B cell (primary cell): ENCODE measurements around the gene TMEM220. TPM values are rescaled to one million over a fixed set of nuclear protein-coding genes. Genes with fewer than 3 reads are reported as not detected.
"Not testable (repeated sequence)": the region's sequence is repeated elsewhere in the genome, so short reads cannot be mapped to it uniquely, and the experiment has no call there.

Experiments
- ATAC-seq: fragments of 200-7000 bp; cut with Tn5 transposase; one replicate; pipeline ENCODE4 v1.10.0; 2021; ENCODE audit warnings: low read depth, mild to moderate bottlenecking, moderate number of reproducible peaks, moderate library complexity
- CTCF ChIA-PET: fragments of 350-600 bp; sonication (Branson Sonifier 250); formaldehyde crosslinking; loops from one replicate; lab custom pipeline; 2021; ENCODE audit warnings: antibody characterized with exemption, inconsistent platforms; lab: Charles Lee
- POLR2A ChIA-PET: fragments of 350-600 bp; sonication (Branson Sonifier 250); formaldehyde crosslinking; loops from one replicate; lab custom pipeline; 2021; ENCODE audit warnings: antibody characterized with exemption; lab: Charles Lee
- DNase-seq: peaks from one replicate; pipeline ENCODE4 v3.0.0; 2013
- H2AFZ ChIP-seq: 2 replicates; pipeline ENCODE4 v1.6.1; 2012; ENCODE audit warnings: mild to moderate bottlenecking, low read depth, low read length; ENCODE audit not compliant: insufficient read depth, poor library complexity, severe bottlenecking
- H3K27ac ChIP-seq, 2 donors: 1 replicate in 1 of 2; 2 replicates in 1 of 2; pipeline ENCODE4 v1.5.1; 2012 to 2013; ENCODE audit warnings: low read length in 2 of 2, mild to moderate bottlenecking in 2 of 2, moderate library complexity in 1 of 2
- H3K27me3 ChIP-seq, 4 experiments: fragments of 200-600 bp in 1 of 4; sonication (generic) in 1 of 4; replicated peaks in 1 of 4; 1 replicate in 2 of 4; 2 replicates in 2 of 4; pipeline versions ENCODE4 v1.6.1 to v1.7.0; 2013 to 2016; ENCODE audit warnings: low read length in 3 of 4, mild to moderate bottlenecking in 2 of 4, mixed read lengths in 1 of 4, moderate library complexity in 1 of 4; ENCODE audit not compliant: insufficient read depth in 4 of 4, control insufficient read depth in 3 of 4; ENCODE audit errors: control extremely low read depth in 1 of 4
- H3K36me3 ChIP-seq, 2 experiments: replicated peaks in 1 of 2; 1 replicate in 1 of 2; 2 replicates in 1 of 2; pipeline versions ENCODE4 v1.6.1 to v1.7.1; 2013; ENCODE audit warnings: low read length in 1 of 2; ENCODE audit not compliant: insufficient read depth in 2 of 2, control insufficient read depth in 1 of 2; ENCODE audit errors: control extremely low read depth in 1 of 2, extremely low read depth in 1 of 2
- H3K4me1 ChIP-seq, 2 donors: fragments of 200-600 bp in 1 of 2; sonication (generic) in 1 of 2; 1 replicate in 1 of 2; 2 replicates in 1 of 2; pipeline versions ENCODE4 v1.5.1 to v1.6.1; 2013 to 2017; ENCODE audit warnings: low read length in 2 of 2; ENCODE audit not compliant: control insufficient read depth in 2 of 2, insufficient read depth in 2 of 2
- H3K4me2 ChIP-seq: replicated peaks from 2 replicates; pipeline ENCODE3; 2012; ENCODE audit warnings: mild to moderate bottlenecking, low read depth, low read length; ENCODE audit not compliant: poor library complexity, severe bottlenecking
- H3K4me3 ChIP-seq, 5 experiments: fragments of 200-600 bp in 1 of 5; sonication (generic) in 1 of 5; 1 replicate in 3 of 5; 2 replicates in 2 of 5; pipeline versions ENCODE4 v1.5.1 to v1.7.0; 2011 to 2016; ENCODE audit warnings: low read length in 4 of 5, mild to moderate bottlenecking in 4 of 5, low read depth in 2 of 5, control low read depth in 1 of 5, moderate library complexity in 1 of 5; ENCODE audit not compliant: insufficient read depth in 1 of 5; ENCODE audit errors: control extremely low read depth in 1 of 5, extremely low read depth in 1 of 5
- H3K79me2 ChIP-seq: fragments of 200-600 bp; sonication (generic); one replicate; pipeline ENCODE4 v1.6.0; 2016; ENCODE audit warnings: low read length; ENCODE audit not compliant: control insufficient read depth, insufficient read depth
- H3K9ac ChIP-seq: fragments of 200-600 bp; sonication (generic); 2 replicates; pipeline ENCODE4 v1.6.1; 2017; ENCODE audit warnings: mild to moderate bottlenecking, low read length, moderate library complexity
- H3K9me3 ChIP-seq, 3 donors: one replicate each; pipeline versions ENCODE4 v1.6.1 to v1.7.1; 2013; ENCODE audit warnings: low read length in 2 of 3; ENCODE audit not compliant: control insufficient read depth in 2 of 3, insufficient read depth in 1 of 3; ENCODE audit errors: control extremely low read depth in 1 of 3
- H4K20me1 ChIP-seq: 2 replicates; pipeline ENCODE4 v1.6.0; 2012; ENCODE audit warnings: mild to moderate bottlenecking, low read length; ENCODE audit not compliant: insufficient read depth, control insufficient read depth, poor library complexity, severe bottlenecking
- H3K27ac Mint-ChIP-seq: one replicate; pipeline ENCODE4 v1.8.0; 2021; ENCODE audit warnings: mixed read lengths
- H3K27me3 Mint-ChIP-seq: one replicate; pipeline ENCODE4 v1.8.0; 2021; ENCODE audit warnings: mixed read lengths
- H3K4me1 Mint-ChIP-seq: one replicate; pipeline ENCODE4 v1.8.0; 2021; ENCODE audit warnings: mixed read lengths
- H3K4me3 Mint-ChIP-seq: one replicate; pipeline ENCODE4 v1.8.0; 2021; ENCODE audit warnings: mixed read lengths
- H3K9me3 Mint-ChIP-seq: one replicate; pipeline ENCODE4 v1.8.0; 2022; ENCODE audit warnings: mixed read lengths; ENCODE audit not compliant: insufficient read depth
- EZH2 ChIP-seq: IDR thresholded peaks from 2 replicates; pipeline ENCODE4 v1.6.1; 2012; ENCODE audit warnings: borderline replicate concordance, low read depth, mild to moderate bottlenecking, moderate library complexity, low read length; ENCODE audit not compliant: insufficient read depth, poor library complexity, severe bottlenecking
- WGBS: methylation state at CpG from one replicate; pipeline ENCODE4 v1.1.5; 2013; ENCODE audit warnings: missing lambda C conversion rate; ENCODE audit not compliant: insufficient coverage; 5-methylcytosine and 5-hydroxymethylcytosine counted together
- intact Hi-C: fragments of 100-400 bp; cut with micrococcal nuclease; formaldehyde crosslinking; loops from one replicate; pipeline ENCODE4 v1.10.0; 2022
- polyA plus RNA-seq: library from polyadenylated mRNA; depleted of rRNA; stranded (reverse); fragments of >200 nt; gene quantifications from 2 replicates; pipeline ENCODE4 v1.2.3, GENCODE V29; 2012
- total RNA-seq, 2 donors: library from RNA; stranded (reverse); fragments of 120-200 nt in 1 of 2; gene quantifications; 1 replicate in 1 of 2; 2 replicates in 1 of 2; pipeline versions ENCODE4 v1.2.3 to v1.2.4, GENCODE V29; 2013 to 2022
- TF ChIP-seq, protein P1 (sequence below): fragments of 200-600 bp; IDR thresholded peaks from one replicate; pipeline ENCODE4 v1.8.0; 2022; ENCODE audit warnings: antibody characterized with exemption, mild to moderate bottlenecking

The TMEM220 gene
- total and polyA plus RNA-seq, 2 donors (not counting 1 experiment from before 2014, with no cell fraction given): 2.9 to 7.4 TPM

DNA sequence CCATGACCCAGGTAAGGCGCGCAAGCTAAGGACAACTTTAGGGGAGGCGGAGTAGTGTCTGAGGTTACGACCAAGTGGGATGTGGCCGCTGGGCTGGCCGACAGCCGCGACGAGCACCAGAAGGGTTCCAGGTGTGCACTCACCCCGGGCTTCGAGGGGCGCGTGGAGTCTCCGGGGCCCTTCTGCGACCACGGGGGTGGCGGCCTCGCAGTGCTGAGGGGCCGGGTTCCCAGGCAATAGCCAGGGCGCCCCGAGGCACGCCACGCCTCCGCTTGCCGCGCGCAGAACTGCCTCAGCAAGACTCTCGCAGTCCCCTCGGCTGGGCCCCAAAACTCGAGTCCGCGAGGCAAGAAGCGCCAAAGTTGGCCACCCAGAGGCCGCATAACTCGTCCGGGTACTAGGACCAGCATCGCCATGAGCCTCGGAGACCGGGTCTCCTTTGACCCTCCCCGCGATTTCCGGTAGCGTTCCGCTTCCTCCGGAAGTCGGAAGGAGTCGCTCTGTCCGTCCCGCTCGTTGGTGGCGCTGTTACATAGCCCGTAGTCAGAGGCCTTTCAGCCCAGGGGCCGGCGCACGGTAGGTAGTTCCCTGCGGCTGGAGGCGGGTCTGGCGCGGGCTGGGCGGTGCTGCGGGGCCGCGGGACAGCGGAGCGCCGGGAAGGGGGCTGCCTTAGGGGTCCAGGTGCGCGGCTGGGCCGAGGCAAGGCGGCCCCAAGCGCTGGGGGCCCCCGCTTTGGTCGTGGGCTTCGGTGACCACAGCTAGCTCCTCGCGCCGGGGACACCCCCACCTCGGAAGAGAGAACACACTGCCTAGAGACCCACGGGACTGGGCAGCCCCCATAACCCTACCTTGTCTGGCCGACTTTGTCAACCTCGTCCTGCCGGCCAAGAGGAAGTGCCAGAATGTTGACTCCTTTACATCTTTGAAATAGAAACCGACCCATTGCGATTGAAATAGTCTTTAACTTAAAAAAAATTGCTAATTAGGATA lies 32.4 kb downstream of the TMEM220 start, which contains the start of the genes ADPRM and SCO1:
ADPRM (plus strand) TSS at position 503 of the 990 bp plus-strand sequence. CDS start 7,333 bp downstream, outside the sequence.
SCO1 (minus strand) TSS at position 442 of the 990 bp plus-strand sequence; CDS start at position 416, 26 bp downstream.
- ChIA-PET CTCF (interaction anchor here (1.6 to 2.0 kb wide), 2 partner anchors 13 to 33 kb away, joined by 5 read pairs; partner anchors contain the start of gene TMEM220), POLR2A (interaction anchor here (0.6 kb wide), 1 partner anchor 655 kb away, joined by 6 read pairs; no protein-coding TSS in a partner anchor)
- Histone ChIP-seq H3K4me3 (peak within 1 kb of the TSS; percentile 78 to 91 (median 84)), H3K9me3 (no peaks in the 10 kb centered on the region), H3K27ac (peak within 1 kb of the TSS; percentile 81 to 93), H2AFZ (peak within 1 kb of the TSS; percentile 95), H3K79me2 (peaks cover 81% of the 10 kb centered on the region), H3K4me1 (peaks cover 28 to 46% of the 10 kb centered on the region in 2 donors), H3K9ac (peak within 1 kb of the TSS; percentile 82), H3K36me3 (peaks cover 0 to 30% of the 10 kb centered on the region in 2 experiments), H4K20me1 (no peaks in the 10 kb centered on the region), H3K4me2 (peak within 1 kb of the TSS; percentile 90), H3K27me3 (no peaks in the 10 kb centered on the region)
- Mint-ChIP-seq H3K4me3 (peak within 1 kb of the TSS; percentile 93), H3K27me3 (no peaks in the 10 kb centered on the region), H3K27ac (peak within 1 kb of the TSS; percentile 96), H3K4me1 (peaks cover 47% of the 10 kb centered on the region), H3K9me3 (no peaks in the 10 kb centered on the region)
- intact Hi-C loops: loop anchor here (1.0 to 5.0 kb wide), 3 partner anchors 33 to 1300 kb away; partner anchors contain the start of genes TMEM220 and ZNF18
- peak; percentile 96 for ATAC-seq
- peak; percentile 93 for DNase-seq
- under 1% methylated on average over 79 of the region's 84 CpGs for WGBS
- TF ChIP-seq, protein P1, sequence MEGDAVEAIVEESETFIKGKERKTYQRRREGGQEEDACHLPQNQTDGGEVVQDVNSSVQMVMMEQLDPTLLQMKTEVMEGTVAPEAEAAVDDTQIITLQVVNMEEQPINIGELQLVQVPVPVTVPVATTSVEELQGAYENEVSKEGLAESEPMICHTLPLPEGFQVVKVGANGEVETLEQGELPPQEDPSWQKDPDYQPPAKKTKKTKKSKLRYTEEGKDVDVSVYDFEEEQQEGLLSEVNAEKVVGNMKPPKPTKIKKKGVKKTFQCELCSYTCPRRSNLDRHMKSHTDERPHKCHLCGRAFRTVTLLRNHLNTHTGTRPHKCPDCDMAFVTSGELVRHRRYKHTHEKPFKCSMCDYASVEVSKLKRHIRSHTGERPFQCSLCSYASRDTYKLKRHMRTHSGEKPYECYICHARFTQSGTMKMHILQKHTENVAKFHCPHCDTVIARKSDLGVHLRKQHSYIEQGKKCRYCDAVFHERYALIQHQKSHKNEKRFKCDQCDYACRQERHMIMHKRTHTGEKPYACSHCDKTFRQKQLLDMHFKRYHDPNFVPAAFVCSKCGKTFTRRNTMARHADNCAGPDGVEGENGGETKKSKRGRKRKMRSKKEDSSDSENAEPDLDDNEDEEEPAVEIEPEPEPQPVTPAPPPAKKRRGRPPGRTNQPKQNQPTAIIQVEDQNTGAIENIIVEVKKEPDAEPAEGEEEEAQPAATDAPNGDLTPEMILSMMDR: peak; percentile 31
- no peak for TF ChIP-seq EZH2

DNA sequence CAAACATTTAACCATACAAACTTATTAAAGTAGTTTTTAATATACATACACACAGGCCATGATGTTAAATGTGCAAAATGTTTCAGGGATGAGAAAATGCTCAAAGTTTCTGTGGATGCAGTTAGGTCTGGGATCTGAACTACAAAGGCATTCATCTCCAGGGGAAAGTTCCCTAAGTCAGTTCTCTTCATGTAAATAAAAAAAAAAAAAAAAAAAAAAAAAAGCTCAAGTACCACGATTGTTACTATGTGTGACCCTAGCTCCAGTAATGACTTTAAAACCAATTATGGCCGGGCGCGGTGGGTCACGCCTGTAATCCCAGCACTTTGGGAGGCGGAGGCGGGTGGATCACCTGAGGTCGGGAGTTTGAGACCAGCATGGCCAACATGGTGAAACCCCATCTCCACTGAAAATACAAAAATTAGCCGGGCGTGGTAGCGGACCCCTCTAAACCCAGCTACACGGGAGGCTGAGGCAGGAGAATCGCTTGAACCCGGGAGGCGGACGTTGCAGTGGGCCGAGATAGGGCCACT lies 33.9 kb downstream of the TMEM220 start:
- H3K9me3 Mint-ChIP-seq, ATAC-seq, H3K27ac ChIP-seq, DNase-seq, H3K9ac ChIP-seq, POLR2A ChIA-PET, H3K9me3 ChIP-seq, H4K20me1 ChIP-seq, H3K27me3 ChIP-seq, H3K27me3 Mint-ChIP-seq, H3K27ac Mint-ChIP-seq: not testable (repeated sequence)
- peak overlapping the region; percentile 90 for H3K4me2 ChIP-seq
- H3K4me3 ChIP-seq: peak overlapping the region in 1 of 5 experiments; percentile 91
- H2AFZ ChIP-seq: peak overlapping the region; percentile 95
- Mint-ChIP-seq H3K4me1 (peaks cover 37% of the 10 kb centered on the region), H3K4me3 (peak overlapping the region; percentile 93)
- peaks cover 76% of the 10 kb centered on the region for H3K79me2 ChIP-seq
- peaks cover 27 to 38% of the 10 kb centered on the region in 2 donors for H3K4me1 ChIP-seq
- intact Hi-C loops: loop anchor here (5.0 kb wide), 1 partner anchor 1301 kb away; the partner anchor contains the start of gene ZNF18
- CTCF ChIA-PET: interaction anchor here (1.4 to 2.0 kb wide), 4 partner anchors 12 to 49 kb away, joined by 4 to 5 read pairs (median 5); partner anchors contain the start of gene TMEM220
- H3K36me3 ChIP-seq: peaks cover 0 to 44% of the 10 kb centered on the region in 2 experiments
- 93% methylated on average over 17 of the region's 17 CpGs for WGBS
